Measurements from ENCODE around the gene INHBC. TPM values are rescaled to one million over a fixed set of nuclear protein-coding genes. Genes with fewer than 3 reads are reported as not detected.

The INHBC gene
- total RNA-seq, 1 experiment from 2014 or later: 0.20 TPM

GRCh38 chr12:57487597-57488401 is 53.2 kb downstream of the INHBC start, which contains the start of gene MARS1 (continued):
- TF ChIP-seq, protein P1, sequence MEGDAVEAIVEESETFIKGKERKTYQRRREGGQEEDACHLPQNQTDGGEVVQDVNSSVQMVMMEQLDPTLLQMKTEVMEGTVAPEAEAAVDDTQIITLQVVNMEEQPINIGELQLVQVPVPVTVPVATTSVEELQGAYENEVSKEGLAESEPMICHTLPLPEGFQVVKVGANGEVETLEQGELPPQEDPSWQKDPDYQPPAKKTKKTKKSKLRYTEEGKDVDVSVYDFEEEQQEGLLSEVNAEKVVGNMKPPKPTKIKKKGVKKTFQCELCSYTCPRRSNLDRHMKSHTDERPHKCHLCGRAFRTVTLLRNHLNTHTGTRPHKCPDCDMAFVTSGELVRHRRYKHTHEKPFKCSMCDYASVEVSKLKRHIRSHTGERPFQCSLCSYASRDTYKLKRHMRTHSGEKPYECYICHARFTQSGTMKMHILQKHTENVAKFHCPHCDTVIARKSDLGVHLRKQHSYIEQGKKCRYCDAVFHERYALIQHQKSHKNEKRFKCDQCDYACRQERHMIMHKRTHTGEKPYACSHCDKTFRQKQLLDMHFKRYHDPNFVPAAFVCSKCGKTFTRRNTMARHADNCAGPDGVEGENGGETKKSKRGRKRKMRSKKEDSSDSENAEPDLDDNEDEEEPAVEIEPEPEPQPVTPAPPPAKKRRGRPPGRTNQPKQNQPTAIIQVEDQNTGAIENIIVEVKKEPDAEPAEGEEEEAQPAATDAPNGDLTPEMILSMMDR (IDR thresholded peaks at IDR 0.05 in 2 of 3, conservative IDR thresholded peaks at IDR 0.05 in 1 of 3; ENCODE audit: borderline replicate concordance in 1 of 3, insufficient read depth in 1 of 3, low read depth in 2 of 3, low read length in 2 of 3): peak in 2 of 3 experiments; percentile 37 to 46; a peak in 3 of 6 replicates
- peak; percentile 68 for TF ChIP-seq TCF7L2 (IDR thresholded peaks at IDR 0.05; ENCODE audit: borderline replicate concordance, extremely low read depth, insufficient read depth, insufficient read length)

- no peaks in the 10 kb centered on the region for H4K20me1 ChIP-seq (ENCODE audit: insufficient read depth)
- H3K36me3 ChIP-seq (ENCODE audit: control insufficient read depth in 1 of 2, insufficient read depth in 2 of 2, low read length in 2 of 2): peaks cover 19 to 35% of the 10 kb centered on the region in 2 experiments
- no peak for DNase-seq (ENCODE audit: low read depth, low spot score)
- H2AFZ ChIP-seq (ENCODE audit: low read depth, low read length, poor library complexity, severe bottlenecking): no peak overlapping the region
- no peaks in the 10 kb centered on the region for H3K9me2 ChIP-seq (ENCODE audit: insufficient read depth)
- H3K4me3 ChIP-seq (replicated peaks in 1 of 2; ENCODE audit: low read depth in 1 of 2, low read length in 2 of 2): peak overlapping the region; percentile 97 to 100
- H3K27me3 ChIP-seq (ENCODE audit: insufficient read depth, low read length): no peaks in the 10 kb centered on the region
- CTCF ChIA-PET: no interaction called here
- RAD21 ChIA-PET (ENCODE audit: low non-redundant PET in 1 of 2, low total read pairs in 2 of 2, uncharacterized antibody in 2 of 2, unreplicated experiment in 2 of 2): no interaction called here
- H3K9ac ChIP-seq (ENCODE audit: low read length): peak overlapping the region; percentile 76
- BruUV-seq (replicated peaks): no TSS peak
- peaks cover 41% of the 10 kb centered on the region for H3K79me2 ChIP-seq (ENCODE audit: insufficient read depth, low read length)
- H3K27ac ChIP-seq (ENCODE audit: low read depth, low read length): peak overlapping the region; percentile 68
- H3K4me1 ChIP-seq (ENCODE audit: control insufficient read depth in 1 of 2, insufficient read depth in 2 of 2, low read length in 2 of 2): peaks cover 4 to 14% of the 10 kb centered on the region in 2 experiments; a peak in 3 of 4 replicates
- POLR2A ChIA-PET: interaction anchor here (1.3 kb wide), 1 partner anchor 32 kb away, joined by 3 read pairs; the partner anchor contains the start of gene DDIT3
- intact Hi-C loops (cut with micrococcal nuclease): no loop called here
- H3K4me2 ChIP-seq (ENCODE audit: low read length): peak overlapping the region; percentile 86
- H3K9me3 ChIP-seq (ENCODE audit: control insufficient read depth in 1 of 2, insufficient read depth in 1 of 2, low read depth in 1 of 2, low read length in 2 of 2): no peaks in the 10 kb centered on the region
- ATAC-seq: peak; percentile 10; the same call in 1 of the 2 replicates
- TF ChIP-seq, protein P1 (IDR thresholded peaks at IDR 0.05 in 2 of 3, conservative IDR thresholded peaks at IDR 0.05 in 1 of 3; ENCODE audit: borderline replicate concordance in 1 of 3, insufficient read depth in 1 of 3, low read depth in 2 of 3, low read length in 2 of 3): no peak
- TF ChIP-seq ATF3 (IDR thresholded peaks at IDR 0.05): no peak
- TF ChIP-seq SP1 (IDR thresholded peaks at IDR 0.05; ENCODE audit: low read depth): no peak
- no peak for TF ChIP-seq EZH2phosphoT487 (IDR thresholded peaks at IDR 0.05; ENCODE audit: borderline replicate concordance)
- no peak for TF ChIP-seq ZNF274 (IDR thresholded peaks at IDR 0.05; ENCODE audit: low read depth, low read length)
- no peak for TF ChIP-seq POLR2A (IDR thresholded peaks at IDR 0.05; ENCODE audit: borderline replicate concordance, extremely low read depth, insufficient read depth, insufficient read length)
- TF ChIP-seq JUND (IDR thresholded peaks at IDR 0.05): no peak
- no peak for TF ChIP-seq RAD21 (IDR thresholded peaks at IDR 0.05; ENCODE audit: low read depth)
- no peak for TF ChIP-seq MAX (IDR thresholded peaks at IDR 0.05)
- no peak for TF ChIP-seq YY1 (IDR thresholded peaks at IDR 0.05; ENCODE audit: extremely low read depth, insufficient replicate concordance, low read depth, low read length)
- no peak for TF ChIP-seq SRF (IDR thresholded peaks at IDR 0.05; ENCODE audit: low read depth)
- no peak for TF ChIP-seq ZBTB33 (IDR thresholded peaks at IDR 0.05; ENCODE audit: extremely low read depth, insufficient replicate concordance, low read length)
These were observed 54.0 kb downstream of the INHBC start for GRCh38 chr12:57488402-57489156.
